Measurements from ENCODE around the gene ANP32A.

ANP32A gene

DNA sequence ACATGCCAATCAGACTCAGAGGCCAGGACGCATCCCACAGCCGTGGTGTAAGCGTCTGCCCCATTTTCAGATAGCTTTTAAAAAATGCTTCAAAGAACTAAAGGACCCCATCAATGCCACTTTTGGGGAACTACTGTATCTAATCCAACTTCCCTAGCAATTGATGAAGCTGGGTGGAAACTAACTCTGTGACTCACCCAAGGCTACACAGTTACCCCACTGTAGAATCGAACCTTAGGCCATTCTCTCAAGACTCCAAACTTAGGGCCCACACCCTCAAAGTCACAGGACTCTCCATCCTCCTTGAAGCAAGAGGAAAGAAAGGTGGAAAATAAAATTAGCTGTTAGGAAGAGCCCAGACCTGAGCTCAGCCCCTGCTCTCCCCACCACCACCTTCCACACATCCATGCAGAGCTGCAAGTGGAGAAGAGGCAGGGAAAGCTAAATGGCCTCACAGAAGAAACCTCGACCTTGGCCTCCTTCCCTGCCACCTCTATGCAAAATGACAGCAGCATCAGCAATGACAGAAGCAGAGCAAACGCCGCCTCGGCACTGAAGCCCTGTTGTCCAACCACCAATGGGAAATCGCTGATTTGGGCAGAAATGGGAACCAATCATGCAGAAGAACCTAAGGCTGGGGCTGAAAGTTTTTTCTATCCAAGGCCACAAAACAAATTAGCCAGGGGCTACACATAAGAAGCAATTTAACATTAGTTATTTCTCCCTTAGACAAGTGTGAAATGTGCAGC lies 22.2 kb downstream of the ANP32A start:
- H3K27me3 ChIP-seq (ENCODE audit: low read depth), result no peaks in the 10 kb centered on the region
- in situ Hi-C loops (cut with MboI; ENCODE audit: low sequenced_read_pairs), result no loop called here
- peaks cover 42% of the 10 kb centered on the region for H3K36me3 ChIP-seq (replicated peaks)
- H3K4me3 ChIP-seq, result no peak overlapping the region
- peaks cover 24% of the 10 kb centered on the region for H3K4me1 ChIP-seq
- H3K9me3 ChIP-seq, result no peaks in the 10 kb centered on the region
- no peak for DNase-seq (ENCODE audit: low spot score in 2 of 2)

DNA sequence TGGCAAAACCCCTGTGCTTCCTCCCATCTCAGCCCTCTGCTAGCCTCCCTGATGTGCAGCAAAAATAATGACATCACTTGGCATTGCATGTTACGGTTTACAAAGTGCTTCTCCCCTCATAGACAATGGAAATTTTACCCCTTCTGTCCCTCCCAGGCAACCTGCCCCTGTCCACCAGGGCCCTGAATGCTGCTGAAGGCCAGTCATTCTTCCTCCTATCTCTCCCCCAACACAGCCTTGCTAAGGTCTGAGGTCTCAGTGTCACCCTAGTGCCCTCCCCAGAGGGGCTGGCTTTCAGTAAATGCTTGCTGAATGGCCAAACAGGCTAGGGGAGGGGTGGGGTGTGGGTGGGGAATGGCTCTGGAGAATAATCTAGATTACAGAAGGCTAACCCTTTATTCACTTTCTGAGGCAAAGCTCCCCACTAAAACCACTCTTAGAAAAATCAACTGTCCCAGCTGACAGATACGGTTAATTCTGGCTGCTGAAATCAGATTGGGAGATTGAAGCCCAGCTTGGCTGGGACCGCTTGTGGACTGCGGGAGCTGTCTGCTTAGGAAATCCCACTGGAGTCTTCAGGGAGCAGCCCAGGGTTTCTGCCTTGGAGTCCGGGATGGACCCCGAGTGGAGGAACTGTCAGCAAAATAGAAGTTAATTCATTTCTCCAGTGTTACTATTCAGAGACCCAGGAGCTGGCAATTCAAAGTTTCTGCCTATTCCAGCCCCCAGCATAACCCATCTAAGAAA lies 22.9 kb downstream of the ANP32A start:
- peak in 1 of 2 experiments; percentile 54 for DNase-seq (ENCODE audit: low spot score in 2 of 2)
- Histone ChIP-seq H3K4me1 (peaks cover 24% of the 10 kb centered on the region), H3K27me3 (ENCODE audit: low read depth) (no peaks in the 10 kb centered on the region), H3K4me3 (no peak overlapping the region), H3K36me3 (replicated peaks) (peaks cover 40% of the 10 kb centered on the region), H3K9me3 (no peaks in the 10 kb centered on the region)
- in situ Hi-C loops (cut with MboI; ENCODE audit: low sequenced_read_pairs), result no loop called here

DNA sequence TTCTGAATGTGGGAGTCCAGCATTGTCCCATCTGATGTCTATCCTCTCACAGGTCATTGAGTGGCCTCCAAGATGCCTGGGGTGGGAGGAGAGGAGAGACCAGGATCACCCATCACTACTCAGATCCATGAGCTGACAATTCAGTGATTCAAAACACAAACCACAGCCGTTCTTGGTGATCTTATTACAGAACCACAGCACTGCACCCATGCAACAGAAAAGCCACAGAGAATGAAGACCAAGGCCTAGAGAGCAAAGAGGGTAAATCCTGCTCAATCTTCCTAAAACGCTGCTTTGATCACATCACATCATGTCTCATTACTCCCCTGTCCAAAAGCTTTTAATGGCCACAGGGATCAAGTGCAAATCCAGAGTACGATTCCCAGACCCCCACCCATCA lies 23.5 kb downstream of the ANP32A start:
- no peak for DNase-seq (ENCODE audit: low spot score in 2 of 2)
- peaks cover 41% of the 10 kb centered on the region for H3K36me3 ChIP-seq (replicated peaks)
- H3K4me1 ChIP-seq, result peaks cover 24% of the 10 kb centered on the region
- no peaks in the 10 kb centered on the region for H3K9me3 ChIP-seq
- in situ Hi-C loops (cut with MboI; ENCODE audit: low sequenced_read_pairs), result no loop called here
- no peak overlapping the region for H3K4me3 ChIP-seq
- no peaks in the 10 kb centered on the region for H3K27me3 ChIP-seq (ENCODE audit: low read depth)

DNA sequence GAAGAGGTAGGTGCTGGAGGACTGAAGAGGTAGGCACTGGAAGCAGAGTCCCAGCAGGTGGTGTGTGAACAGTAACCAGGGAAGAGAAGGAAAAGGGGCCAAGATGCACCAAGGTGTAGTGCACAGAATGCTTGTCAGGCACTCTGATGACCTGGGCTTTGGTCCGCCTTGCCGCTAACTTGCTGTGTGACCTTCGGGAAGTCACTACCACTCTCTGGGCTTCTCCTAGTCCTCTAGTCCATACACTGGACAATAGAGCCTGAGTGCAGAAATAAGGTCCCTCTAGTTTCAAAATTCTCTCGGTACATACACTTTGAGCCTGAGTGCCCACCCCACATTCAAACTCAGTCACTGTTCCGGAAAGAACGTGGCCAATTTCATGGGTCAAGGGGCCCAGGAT lies 24.1 kb downstream of the ANP32A start:
- H3K27me3 ChIP-seq (ENCODE audit: low read depth), result no peaks in the 10 kb centered on the region
- H3K4me3 ChIP-seq, result no peak overlapping the region
- H3K36me3 ChIP-seq (replicated peaks), result peaks cover 42% of the 10 kb centered on the region
- H3K9me3 ChIP-seq, result no peaks in the 10 kb centered on the region
- peaks cover 24% of the 10 kb centered on the region for H3K4me1 ChIP-seq
- DNase-seq (ENCODE audit: low spot score in 2 of 2), result no peak
- in situ Hi-C loops (cut with MboI; ENCODE audit: low sequenced_read_pairs), result no loop called here

DNA sequence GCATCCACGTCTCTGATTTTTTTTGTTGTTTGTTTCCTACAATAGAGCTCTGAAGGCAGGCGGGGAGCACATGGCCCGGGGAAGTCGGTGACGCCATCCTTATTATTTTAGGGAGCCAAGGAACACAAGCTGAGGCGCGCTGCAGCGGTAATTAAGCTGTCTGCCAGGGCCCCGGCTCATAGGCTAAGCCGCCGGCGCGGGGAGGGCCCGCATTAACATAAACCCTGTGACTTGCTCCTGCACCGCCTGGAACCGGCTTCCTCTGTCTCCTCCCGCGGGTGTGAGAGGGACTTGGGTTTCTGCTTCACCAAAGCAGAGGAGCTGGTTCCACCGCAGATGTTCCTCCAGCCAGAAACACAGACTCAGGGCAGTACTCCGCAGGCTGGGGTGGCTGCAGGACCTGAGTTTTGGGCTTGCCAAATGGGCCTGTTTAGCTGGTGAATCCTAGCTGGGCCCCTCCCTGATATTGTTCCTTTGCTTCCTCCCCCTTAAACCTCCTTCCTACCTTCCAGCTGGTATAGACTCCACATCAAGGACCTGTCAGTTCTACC lies 25.3 kb downstream of the ANP32A start:
- H3K4me3 ChIP-seq, result peak overlapping the region; percentile 4
- peaks cover 54% of the 10 kb centered on the region for H3K36me3 ChIP-seq (replicated peaks)
- peaks cover 28% of the 10 kb centered on the region for H3K4me1 ChIP-seq
- no peaks in the 10 kb centered on the region for H3K27me3 ChIP-seq (ENCODE audit: low read depth)
- in situ Hi-C loops (cut with MboI; ENCODE audit: low sequenced_read_pairs), result no loop called here
- no peaks in the 10 kb centered on the region for H3K9me3 ChIP-seq
- DNase-seq (ENCODE audit: low spot score in 2 of 2), result peak; percentile 97

DNA sequence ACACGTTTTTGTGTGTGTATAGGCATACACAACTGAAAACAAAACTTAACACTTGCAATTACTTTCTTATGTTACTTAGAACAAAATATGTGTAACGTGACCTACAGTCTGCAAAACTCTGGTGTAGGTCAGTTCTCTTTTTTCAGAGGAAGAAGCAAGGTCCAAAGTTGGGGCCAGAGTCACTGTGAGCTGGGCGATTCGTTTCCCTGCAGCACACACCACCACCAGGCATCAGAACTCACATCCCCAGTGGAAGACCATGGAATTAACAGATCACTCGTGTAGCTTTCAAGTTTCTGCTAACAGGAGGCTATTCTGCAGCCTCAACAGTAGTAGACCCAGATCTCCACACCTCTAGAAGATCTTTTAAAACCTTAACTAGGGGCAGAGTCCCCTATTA lies 25.8 kb downstream of the ANP32A start:
- peaks cover 28% of the 10 kb centered on the region for H3K4me1 ChIP-seq
- peaks cover 57% of the 10 kb centered on the region for H3K36me3 ChIP-seq (replicated peaks)
- no peak overlapping the region for H3K4me3 ChIP-seq
- no peaks in the 10 kb centered on the region for H3K27me3 ChIP-seq (ENCODE audit: low read depth)
- no peaks in the 10 kb centered on the region for H3K9me3 ChIP-seq
- DNase-seq (ENCODE audit: low spot score in 2 of 2), result no peak
- in situ Hi-C loops (cut with MboI; ENCODE audit: low sequenced_read_pairs), result no loop called here

DNA sequence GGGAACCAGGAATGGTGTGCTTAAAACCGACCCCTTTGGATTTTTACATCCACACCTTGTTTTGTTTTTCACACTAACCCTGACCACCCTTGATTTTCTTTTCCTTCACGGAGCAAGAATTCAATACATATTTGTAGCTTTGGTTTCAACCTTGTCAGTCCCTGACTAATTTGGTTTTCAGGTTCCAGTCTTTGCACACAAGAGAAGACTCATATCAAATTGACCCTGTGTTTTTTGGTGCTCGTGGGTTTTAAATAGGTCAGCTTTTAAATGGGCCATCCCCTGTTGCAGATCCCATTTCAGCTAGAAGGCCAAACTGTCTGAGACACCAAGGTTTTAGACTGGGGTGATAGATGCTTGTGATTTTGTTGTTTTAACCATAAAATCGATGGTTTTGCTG lies 26.4 kb downstream of the ANP32A start:
- Histone ChIP-seq H3K4me3 (no peak overlapping the region), H3K4me1 (peaks cover 28% of the 10 kb centered on the region), H3K9me3 (no peaks in the 10 kb centered on the region), H3K36me3 (replicated peaks) (peaks cover 57% of the 10 kb centered on the region), H3K27me3 (ENCODE audit: low read depth) (no peaks in the 10 kb centered on the region)
- no peak for DNase-seq (ENCODE audit: low spot score in 2 of 2)
- in situ Hi-C loops (cut with MboI; ENCODE audit: low sequenced_read_pairs), result no loop called here

DNA sequence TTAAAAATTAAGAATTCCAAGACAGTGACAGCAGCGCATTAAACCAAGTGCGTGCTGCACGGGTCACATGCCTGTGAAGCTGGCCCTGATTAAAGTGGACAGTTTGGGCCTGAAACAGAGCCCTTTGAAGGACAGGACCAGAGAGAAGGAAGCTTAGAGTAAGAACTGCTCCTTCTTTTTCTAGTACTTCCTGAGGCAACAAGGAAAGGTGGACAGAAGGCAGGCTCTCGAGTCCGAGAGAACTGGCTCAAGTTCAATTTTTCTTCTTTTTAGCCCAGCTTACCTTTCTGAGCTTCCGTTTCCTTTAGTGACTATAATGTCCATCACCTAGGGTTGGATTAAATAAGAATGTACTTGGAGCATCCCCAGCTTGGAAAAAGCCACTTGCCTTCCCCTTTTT lies 26.9 kb downstream of the ANP32A start:
- H3K9me3 ChIP-seq, result no peaks in the 10 kb centered on the region
- in situ Hi-C loops (cut with MboI; ENCODE audit: low sequenced_read_pairs), result no loop called here
- H3K4me1 ChIP-seq, result peaks cover 28% of the 10 kb centered on the region
- no peak overlapping the region for H3K4me3 ChIP-seq
- peaks cover 57% of the 10 kb centered on the region for H3K36me3 ChIP-seq (replicated peaks)
- DNase-seq (ENCODE audit: low spot score in 2 of 2), result no peak
- no peaks in the 10 kb centered on the region for H3K27me3 ChIP-seq (ENCODE audit: low read depth)

DNA sequence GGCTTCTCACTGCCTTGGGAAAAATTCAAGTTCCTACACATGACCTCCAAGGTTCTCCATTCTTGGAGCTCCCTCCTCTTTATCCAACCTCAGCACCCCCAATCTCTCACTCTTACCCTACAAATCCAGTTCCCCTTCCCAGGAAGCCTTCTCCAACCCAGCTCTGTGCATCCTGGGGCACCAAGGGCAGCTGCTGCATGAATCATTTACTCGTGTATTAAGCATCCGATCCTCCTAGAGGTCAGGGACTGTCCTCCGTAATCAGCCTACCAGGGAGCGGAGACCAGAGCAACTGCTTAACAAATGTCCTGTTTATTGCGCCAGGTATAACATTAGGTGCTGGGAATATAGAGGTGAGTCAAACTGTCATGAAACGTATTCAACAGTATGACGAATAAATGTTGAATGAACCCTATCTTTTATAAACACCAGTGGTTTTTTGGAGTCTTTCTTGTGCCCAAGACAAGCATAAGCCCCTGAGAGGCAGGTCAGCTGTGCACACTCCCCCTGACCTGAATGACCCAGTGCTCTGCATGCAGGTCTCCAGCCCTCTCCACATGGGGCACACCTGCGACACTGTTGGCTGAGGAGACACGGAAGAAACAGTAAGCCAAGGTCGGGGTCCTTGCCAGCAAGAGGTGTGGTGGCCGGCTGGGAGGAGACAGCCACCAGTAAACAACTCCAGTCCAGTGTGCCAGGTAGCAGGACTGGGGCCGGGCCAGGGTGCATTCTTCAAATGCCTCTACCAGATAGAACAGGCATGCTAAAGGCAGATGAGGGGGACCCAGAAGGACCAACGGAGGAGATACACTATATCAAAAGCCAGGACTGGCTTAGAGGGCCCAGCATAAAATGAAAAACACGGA lies 27.6 kb downstream of the ANP32A start:
- Histone ChIP-seq H3K4me3 (no peak overlapping the region), H3K9me3 (no peaks in the 10 kb centered on the region), H3K36me3 (replicated peaks) (peaks cover 58% of the 10 kb centered on the region), H3K4me1 (peaks cover 28% of the 10 kb centered on the region), H3K27me3 (ENCODE audit: low read depth) (no peaks in the 10 kb centered on the region)
- in situ Hi-C loops (cut with MboI; ENCODE audit: low sequenced_read_pairs), result no loop called here
- DNase-seq (ENCODE audit: low spot score in 2 of 2), result no peak

DNA sequence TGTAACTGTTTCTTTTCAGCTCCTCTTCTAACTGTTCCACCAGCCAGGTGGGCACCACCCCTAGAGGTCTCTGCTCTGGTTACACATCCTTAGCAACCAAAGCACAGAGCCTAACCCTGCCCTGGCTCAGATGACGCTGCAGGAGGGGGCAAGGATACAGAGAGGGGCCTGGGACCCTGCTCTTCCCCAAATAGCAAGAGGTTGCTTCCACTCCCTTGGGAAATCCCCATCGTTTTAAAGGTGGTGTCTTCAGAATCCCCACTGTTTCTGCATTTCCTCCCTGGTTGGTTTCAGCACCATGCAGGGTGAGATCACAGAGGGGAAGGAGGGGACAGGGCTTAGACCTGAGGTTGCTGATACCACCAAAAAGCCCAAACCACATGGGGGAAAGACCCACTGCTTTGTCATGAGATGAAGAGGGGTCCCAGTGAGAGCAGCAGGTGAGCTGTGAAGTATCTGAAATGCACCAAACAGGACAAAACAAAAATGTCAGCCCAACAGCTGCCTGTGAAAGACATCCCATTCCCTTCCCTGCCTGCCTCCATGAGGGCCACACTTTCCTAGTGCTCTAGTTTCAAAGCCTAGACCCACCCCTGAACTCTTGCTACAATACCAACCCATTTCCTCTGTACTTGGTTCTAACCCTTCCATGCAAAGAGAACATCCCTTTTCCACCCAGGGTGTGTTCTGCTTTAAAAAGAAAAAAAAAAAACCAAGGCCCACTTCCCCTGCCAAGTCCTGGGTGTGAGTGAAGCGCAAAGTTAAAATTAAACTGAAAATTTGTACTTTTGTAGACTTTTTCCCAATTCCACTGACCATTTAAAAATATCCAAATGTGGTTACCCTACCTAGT lies 29.0 kb downstream of the ANP32A start:
- no peaks in the 10 kb centered on the region for H3K9me3 ChIP-seq
- no peak for DNase-seq (ENCODE audit: low spot score in 2 of 2)
- H3K4me3 ChIP-seq, result no peak overlapping the region
- in situ Hi-C loops (cut with MboI; ENCODE audit: low sequenced_read_pairs), result no loop called here
- no peaks in the 10 kb centered on the region for H3K27me3 ChIP-seq (ENCODE audit: low read depth)
- peaks cover 22% of the 10 kb centered on the region for H3K4me1 ChIP-seq
- peaks cover 72% of the 10 kb centered on the region for H3K36me3 ChIP-seq (replicated peaks)

DNA sequence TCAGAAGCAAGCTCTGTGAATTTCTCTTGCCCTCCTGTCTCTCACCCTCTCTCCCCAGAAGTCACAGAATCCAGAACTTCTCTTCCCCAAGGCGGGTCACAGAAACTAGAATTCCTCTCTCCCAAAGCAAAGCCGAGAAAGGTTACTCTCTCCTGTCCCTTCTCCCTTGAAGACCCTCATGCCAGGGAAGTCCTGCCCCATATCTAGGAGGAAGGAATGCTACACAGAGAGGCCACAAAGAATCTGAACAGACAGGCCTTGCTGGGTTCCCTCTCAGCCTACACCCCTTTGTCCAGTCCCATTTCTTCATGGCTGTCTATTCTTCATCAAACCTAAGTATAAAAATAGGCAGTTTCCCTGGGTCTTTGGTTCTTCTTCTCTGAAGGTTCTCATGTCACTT lies 29.8 kb downstream of the ANP32A start:
- Histone ChIP-seq H3K27me3 (ENCODE audit: low read depth) (no peaks in the 10 kb centered on the region), H3K9me3 (no peaks in the 10 kb centered on the region), H3K4me1 (peaks cover 17% of the 10 kb centered on the region), H3K4me3 (no peak overlapping the region), H3K36me3 (replicated peaks) (peaks cover 75% of the 10 kb centered on the region)
- DNase-seq (ENCODE audit: low spot score in 2 of 2), result no peak
- in situ Hi-C loops (cut with MboI; ENCODE audit: low sequenced_read_pairs), result no loop called here

DNA sequence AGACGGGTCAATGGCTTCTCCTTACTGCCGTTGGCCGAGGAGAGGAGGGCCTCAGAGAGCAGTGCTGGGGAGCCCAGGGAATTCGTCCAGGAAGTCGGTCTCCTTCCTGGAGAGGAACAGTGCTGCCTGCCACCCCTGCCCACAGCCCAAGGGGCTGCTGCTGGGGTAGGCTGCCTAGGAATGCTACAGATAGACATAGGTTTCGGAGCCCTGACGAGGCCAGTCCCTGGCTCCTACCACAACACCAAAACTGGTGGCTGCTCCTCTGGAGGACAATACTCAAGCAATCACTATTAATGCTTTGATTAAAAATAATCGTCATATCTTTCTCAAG lies 30.5 kb downstream of the ANP32A start:
- DNase-seq (ENCODE audit: low spot score in 2 of 2), result no peak
- H3K4me1 ChIP-seq, result peaks cover 11% of the 10 kb centered on the region
- H3K36me3 ChIP-seq (replicated peaks), result peaks cover 80% of the 10 kb centered on the region
- in situ Hi-C loops (cut with MboI; ENCODE audit: low sequenced_read_pairs), result no loop called here
- H3K9me3 ChIP-seq, result no peaks in the 10 kb centered on the region
- H3K4me3 ChIP-seq, result no peak overlapping the region
- no peaks in the 10 kb centered on the region for H3K27me3 ChIP-seq (ENCODE audit: low read depth)
